ENCODE data around the gene LAT. TPM values are rescaled to one million over a fixed set of nuclear protein-coding genes. Genes with fewer than 3 reads are reported as not detected.

LAT gene
- polyA plus RNA-seq, 1 experiment: 2.6 TPM

DNA sequence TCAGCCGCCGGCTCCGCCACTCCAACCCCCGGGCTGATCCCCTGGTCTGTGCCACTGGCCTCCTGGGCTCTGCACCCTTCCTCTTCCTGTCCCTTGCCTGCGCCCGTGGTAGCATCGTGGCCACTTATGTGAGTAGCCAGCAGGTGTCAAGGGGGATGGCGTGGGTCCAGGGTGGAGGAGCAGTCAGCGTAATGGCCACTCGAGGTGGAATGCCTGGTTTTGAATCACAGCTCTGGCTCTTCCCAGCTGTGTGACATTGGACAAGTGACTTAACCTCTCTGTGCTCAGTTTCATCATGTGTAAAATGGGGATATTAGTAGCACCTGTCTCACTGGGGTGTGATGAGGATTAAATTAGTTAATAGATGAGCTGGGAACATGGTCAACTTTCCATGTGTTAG, 2.4 kb upstream of the LAT start:
- ChIA-PET POLR2A (interaction anchor here (0.6 kb wide), 1 partner anchor 9 kb away, joined by 3 read pairs; no protein-coding TSS in a partner anchor), CTCF (interaction anchor here (0.5 kb wide), 1 partner anchor 789 kb away, joined by 4 read pairs; no protein-coding TSS in a partner anchor)
- H3K9me3 ChIP-seq (ENCODE audit: control insufficient read depth, insufficient read depth, low read length): peaks cover 21% of the 10 kb centered on the region
- H3K4me3 ChIP-seq (ENCODE audit: low read depth, low read length): no peak overlapping the region
- DNase-seq (ENCODE audit: low read depth, low spot score): no peak
- no peak overlapping the region for H3K27ac ChIP-seq (ENCODE audit: low read depth, low read length)
- TF ChIP-seq, protein P1, sequence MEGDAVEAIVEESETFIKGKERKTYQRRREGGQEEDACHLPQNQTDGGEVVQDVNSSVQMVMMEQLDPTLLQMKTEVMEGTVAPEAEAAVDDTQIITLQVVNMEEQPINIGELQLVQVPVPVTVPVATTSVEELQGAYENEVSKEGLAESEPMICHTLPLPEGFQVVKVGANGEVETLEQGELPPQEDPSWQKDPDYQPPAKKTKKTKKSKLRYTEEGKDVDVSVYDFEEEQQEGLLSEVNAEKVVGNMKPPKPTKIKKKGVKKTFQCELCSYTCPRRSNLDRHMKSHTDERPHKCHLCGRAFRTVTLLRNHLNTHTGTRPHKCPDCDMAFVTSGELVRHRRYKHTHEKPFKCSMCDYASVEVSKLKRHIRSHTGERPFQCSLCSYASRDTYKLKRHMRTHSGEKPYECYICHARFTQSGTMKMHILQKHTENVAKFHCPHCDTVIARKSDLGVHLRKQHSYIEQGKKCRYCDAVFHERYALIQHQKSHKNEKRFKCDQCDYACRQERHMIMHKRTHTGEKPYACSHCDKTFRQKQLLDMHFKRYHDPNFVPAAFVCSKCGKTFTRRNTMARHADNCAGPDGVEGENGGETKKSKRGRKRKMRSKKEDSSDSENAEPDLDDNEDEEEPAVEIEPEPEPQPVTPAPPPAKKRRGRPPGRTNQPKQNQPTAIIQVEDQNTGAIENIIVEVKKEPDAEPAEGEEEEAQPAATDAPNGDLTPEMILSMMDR (IDR thresholded peaks at IDR 0.05; ENCODE audit: low read depth, low read length): no peak
- no peaks in the 10 kb centered on the region for H3K27me3 ChIP-seq (ENCODE audit: control insufficient read depth, insufficient read depth, low read length)

DNA sequence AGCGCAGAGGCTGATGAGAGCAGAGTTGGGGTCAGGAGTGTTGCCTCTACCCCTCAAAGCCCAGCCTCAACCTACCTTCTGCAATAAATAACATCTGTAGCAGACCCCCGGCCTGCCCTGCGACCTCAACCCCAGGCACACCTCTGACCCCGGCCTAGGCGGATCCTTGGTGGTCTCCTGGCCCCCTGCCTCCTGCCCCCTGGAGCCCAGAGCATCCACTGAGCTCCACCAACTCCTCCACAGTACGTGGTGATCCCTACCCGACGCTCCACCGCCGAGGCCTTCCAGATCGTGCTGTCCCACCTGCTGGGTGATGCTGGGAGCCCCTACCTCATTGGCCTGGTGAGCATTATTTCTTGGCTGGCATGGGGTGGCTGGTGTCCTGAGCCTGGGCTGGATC, 1.9 kb upstream of the LAT start:
- TF ChIP-seq, protein P1 (IDR thresholded peaks at IDR 0.05; ENCODE audit: low read depth, low read length): no peak
- ChIA-PET CTCF (interaction anchor here (0.5 kb wide), 1 partner anchor 788 kb away, joined by 4 read pairs; no protein-coding TSS in a partner anchor), POLR2A (no interaction called here)
- H3K27me3 ChIP-seq (ENCODE audit: control insufficient read depth, insufficient read depth, low read length): no peaks in the 10 kb centered on the region
- no peak overlapping the region for H3K4me3 ChIP-seq (ENCODE audit: low read depth, low read length)
- peaks cover 21% of the 10 kb centered on the region for H3K9me3 ChIP-seq (ENCODE audit: control insufficient read depth, insufficient read depth, low read length)
- no peak overlapping the region for H3K27ac ChIP-seq (ENCODE audit: low read depth, low read length)
- no peak for DNase-seq (ENCODE audit: low read depth, low spot score)

DNA sequence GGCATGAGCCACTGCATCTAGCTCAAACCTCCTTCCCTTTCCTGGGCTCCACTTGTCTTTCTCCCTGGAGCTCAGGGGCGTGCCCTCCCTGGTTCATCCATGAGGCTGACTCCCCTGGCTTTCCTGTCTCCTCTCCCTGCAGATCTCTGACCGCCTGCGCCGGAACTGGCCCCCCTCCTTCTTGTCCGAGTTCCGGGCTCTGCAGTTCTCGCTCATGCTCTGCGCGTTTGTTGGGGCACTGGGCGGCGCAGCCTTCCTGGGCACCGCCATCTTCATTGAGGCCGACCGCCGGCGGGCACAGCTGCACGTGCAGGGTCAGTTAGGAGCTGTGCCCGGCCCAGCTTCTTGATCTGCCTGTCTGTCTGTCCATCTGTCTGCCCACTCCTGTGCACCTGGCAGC, 1.2 kb upstream of the LAT start:
- peaks cover 21% of the 10 kb centered on the region for H3K9me3 ChIP-seq (ENCODE audit: control insufficient read depth, insufficient read depth, low read length)
- H3K27ac ChIP-seq (ENCODE audit: low read depth, low read length): no peak overlapping the region
- POLR2A ChIA-PET: no interaction called here
- H3K27me3 ChIP-seq (ENCODE audit: control insufficient read depth, insufficient read depth, low read length): no peaks in the 10 kb centered on the region
- no peak overlapping the region for H3K4me3 ChIP-seq (ENCODE audit: low read depth, low read length)
- CTCF ChIA-PET: no interaction called here
- TF ChIP-seq, protein P1 (IDR thresholded peaks at IDR 0.05; ENCODE audit: low read depth, low read length): no peak
- DNase-seq (ENCODE audit: low read depth, low spot score): no peak

DNA sequence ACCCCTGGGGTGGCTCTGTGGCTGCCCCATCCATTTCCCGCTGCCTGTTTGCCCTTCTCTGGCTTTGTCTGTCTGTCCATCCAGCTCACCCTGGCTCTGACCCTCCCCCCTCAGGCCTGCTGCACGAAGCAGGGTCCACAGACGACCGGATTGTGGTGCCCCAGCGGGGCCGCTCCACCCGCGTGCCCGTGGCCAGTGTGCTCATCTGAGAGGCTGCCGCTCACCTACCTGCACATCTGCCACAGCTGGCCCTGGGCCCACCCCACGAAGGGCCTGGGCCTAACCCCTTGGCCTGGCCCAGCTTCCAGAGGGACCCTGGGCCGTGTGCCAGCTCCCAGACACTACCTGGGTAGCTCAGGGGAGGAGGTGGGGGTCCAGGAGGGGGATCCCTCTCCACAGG, 761 bp upstream of the LAT start:
- ChIA-PET CTCF (no interaction called here), POLR2A (no interaction called here)
- no peak overlapping the region for H3K4me3 ChIP-seq (ENCODE audit: low read depth, low read length)
- H3K27me3 ChIP-seq (ENCODE audit: control insufficient read depth, insufficient read depth, low read length): no peaks in the 10 kb centered on the region
- DNase-seq (ENCODE audit: low read depth, low spot score): no peak
- TF ChIP-seq, protein P1 (IDR thresholded peaks at IDR 0.05; ENCODE audit: low read depth, low read length): no peak
- peaks cover 21% of the 10 kb centered on the region for H3K9me3 ChIP-seq (ENCODE audit: control insufficient read depth, insufficient read depth, low read length)
- no peak overlapping the region for H3K27ac ChIP-seq (ENCODE audit: low read depth, low read length)

DNA sequence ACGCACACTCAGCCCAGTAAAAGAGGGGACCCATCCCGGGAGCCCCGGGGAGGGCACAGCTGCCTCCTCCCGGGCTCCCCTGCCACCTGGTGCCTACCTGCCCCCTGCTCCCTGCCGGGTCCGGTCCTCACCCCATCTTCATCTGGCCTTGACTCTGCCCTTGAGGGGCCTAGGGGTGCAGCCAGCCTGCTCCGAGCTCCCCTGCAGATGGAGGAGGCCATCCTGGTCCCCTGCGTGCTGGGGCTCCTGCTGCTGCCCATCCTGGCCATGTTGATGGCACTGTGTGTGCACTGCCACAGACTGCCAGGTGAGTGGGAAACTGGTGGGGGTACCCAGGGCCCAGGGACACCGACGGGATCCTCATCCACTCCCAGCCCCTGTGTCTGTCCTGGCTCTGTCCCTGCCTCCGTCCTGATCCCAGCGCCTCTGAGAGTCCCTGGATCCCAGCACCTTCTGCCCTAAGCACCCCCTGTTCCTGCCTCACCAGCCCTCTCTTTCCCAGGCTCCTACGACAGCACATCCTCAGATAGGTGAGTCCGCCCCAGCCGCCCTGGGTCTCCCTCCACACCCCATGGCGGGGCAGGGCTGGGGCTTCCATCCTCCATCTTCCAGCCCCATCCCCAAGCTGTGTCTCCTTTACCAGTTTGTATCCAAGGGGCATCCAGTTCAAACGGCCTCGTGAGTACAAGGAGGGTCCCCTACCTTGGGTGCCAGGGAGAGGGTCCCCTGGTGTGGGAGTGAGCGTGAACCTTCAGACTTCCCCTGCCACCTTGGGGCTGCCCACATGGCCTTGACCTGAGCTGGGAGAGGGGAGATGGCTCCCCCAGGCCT, 574 bp downstream of the LAT start:
- H3K27ac ChIP-seq (ENCODE audit: low read depth, low read length): no peak overlapping the region
- CTCF ChIA-PET: no interaction called here
- POLR2A ChIA-PET: no interaction called here
- peaks cover 21% of the 10 kb centered on the region for H3K9me3 ChIP-seq (ENCODE audit: control insufficient read depth, insufficient read depth, low read length)
- H3K4me3 ChIP-seq (ENCODE audit: low read depth, low read length): no peak overlapping the region
- no peak for DNase-seq (ENCODE audit: low read depth, low spot score)
- H3K27me3 ChIP-seq (ENCODE audit: control insufficient read depth, insufficient read depth, low read length): no peaks in the 10 kb centered on the region
- TF ChIP-seq, protein P1 (IDR thresholded peaks at IDR 0.05; ENCODE audit: low read depth, low read length): no peak

Measured in AG04450 (cell line).